ENCODE results near the gene ZNF791. TPM values are rescaled to one million over a fixed set of nuclear protein-coding genes. Genes with fewer than 3 reads are reported as not detected.
A peak's percentile ranks its signal among the peaks of the same experiment; 100 is the strongest.

Gene ZNF791
- total RNA-seq, 2 donors from 2014 or later, result 23.2 to 32.1 TPM

- H3K4me3 Mint-ChIP-seq, result peak overlapping the region; percentile 17
- peak; percentile 92 for DNase-seq
- no peak overlapping the region for H3K27ac Mint-ChIP-seq
- 92 to 96% methylated on average over 21 to 29 of the region's 29 CpGs for WGBS, 2 experiments (ENCODE audit: insufficient coverage in 1 of 2, insufficient read length in 1 of 2)
- peaks cover 30% of the 10 kb centered on the region for H3K36me3 Mint-ChIP-seq (ENCODE audit: low read depth)
- Histone ChIP-seq H3K9ac (ENCODE audit: extremely low read depth, low read length, poor library complexity, severe bottlenecking) (no peak overlapping the region), H3K4me3 (ENCODE audit: low read length) (no peak overlapping the region), H3K27me3 (ENCODE audit: control insufficient read depth, insufficient read depth, low read length, poor library complexity, severe bottlenecking) (no peaks in the 10 kb centered on the region), H3K27ac (ENCODE audit: low read depth, low read length) (no peak overlapping the region), H3K9me3 (ENCODE audit: control insufficient read depth, low read length) (no peaks in the 10 kb centered on the region), H3K4me1 (ENCODE audit: control insufficient read depth, insufficient read depth, low read length) (no peaks in the 10 kb centered on the region), H3K36me3 (ENCODE audit: control insufficient read depth, insufficient read depth, low read length) (peaks cover 33% of the 10 kb centered on the region)
- H3K27me3 Mint-ChIP-seq (ENCODE audit: insufficient read depth), result no peaks in the 10 kb centered on the region
- no peaks in the 10 kb centered on the region for H3K9me3 Mint-ChIP-seq
- TF ChIP-seq CTCF (conservative IDR thresholded peaks at IDR 0.05), result no peak
- peaks cover 17% of the 10 kb centered on the region for H3K4me1 Mint-ChIP-seq
Observed at GRCh38 chr19:12664406-12665280, 53.9 kb downstream of the ZNF791 start.

DNA sequence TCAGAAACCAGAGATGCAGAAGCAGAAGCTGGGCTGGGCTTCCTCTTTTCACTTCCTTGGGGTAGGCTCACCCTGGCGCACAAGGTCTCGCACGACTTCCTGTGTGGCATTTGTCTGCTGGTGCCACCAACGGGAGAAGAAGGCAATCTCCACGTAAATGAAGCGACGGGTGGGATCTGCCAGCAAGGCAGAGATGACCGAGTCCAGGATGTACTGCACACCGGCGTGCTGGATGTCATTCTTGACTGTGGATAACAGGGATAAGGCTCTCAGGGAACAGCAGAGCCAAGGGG, 54.5 kb downstream of the ZNF791 start:
- H3K4me1 ChIP-seq (ENCODE audit: control insufficient read depth, insufficient read depth, low read length), result no peaks in the 10 kb centered on the region
- no peak overlapping the region for H3K27ac ChIP-seq (ENCODE audit: low read depth, low read length)
- peaks cover 33% of the 10 kb centered on the region for H3K36me3 ChIP-seq (ENCODE audit: control insufficient read depth, insufficient read depth, low read length)
- no peaks in the 10 kb centered on the region for H3K9me3 ChIP-seq (ENCODE audit: control insufficient read depth, low read length)
- no peak overlapping the region for H3K4me3 ChIP-seq (ENCODE audit: low read length)
- H3K4me3 Mint-ChIP-seq, result peak overlapping the region; percentile 17
- H3K9me3 Mint-ChIP-seq, result no peaks in the 10 kb centered on the region
- no peaks in the 10 kb centered on the region for H3K27me3 ChIP-seq (ENCODE audit: control insufficient read depth, insufficient read depth, low read length, poor library complexity, severe bottlenecking)
- no peak for TF ChIP-seq CTCF (conservative IDR thresholded peaks at IDR 0.05)
- no peak overlapping the region for H3K27ac Mint-ChIP-seq
- DNase-seq, result no peak
- peaks cover 26% of the 10 kb centered on the region for H3K36me3 Mint-ChIP-seq (ENCODE audit: low read depth)
- WGBS, 2 experiments (ENCODE audit: insufficient coverage in 1 of 2, insufficient read length in 1 of 2), result 95 to 96% methylated on average over 10 of the region's 10 CpGs
- no peaks in the 10 kb centered on the region for H3K27me3 Mint-ChIP-seq (ENCODE audit: insufficient read depth)
- H3K9ac ChIP-seq (ENCODE audit: extremely low read depth, low read length, poor library complexity, severe bottlenecking), result no peak overlapping the region
- peaks cover 19% of the 10 kb centered on the region for H3K4me1 Mint-ChIP-seq

- peaks cover 22% of the 10 kb centered on the region for H3K4me1 Mint-ChIP-seq
- peak overlapping the region; percentile 71 for H3K27ac Mint-ChIP-seq
- H3K9me3 Mint-ChIP-seq, result no peaks in the 10 kb centered on the region
- WGBS, 2 experiments (ENCODE audit: insufficient coverage in 1 of 2, insufficient read length in 1 of 2), result 84% methylated on average over 11 of the region's 12 CpGs; no CpG with 5 or more reads in 1 of the 2 experiments
- Histone ChIP-seq H3K36me3 (ENCODE audit: control insufficient read depth, insufficient read depth, low read length) (peaks cover 38% of the 10 kb centered on the region), H3K9me3 (ENCODE audit: control insufficient read depth, low read length) (no peaks in the 10 kb centered on the region), H3K4me3 (ENCODE audit: low read length) (peak overlapping the region; percentile 91), H3K4me1 (ENCODE audit: control insufficient read depth, insufficient read depth, low read length) (no peaks in the 10 kb centered on the region), H3K9ac (ENCODE audit: extremely low read depth, low read length, poor library complexity, severe bottlenecking) (peak overlapping the region; percentile 76), H3K27ac (ENCODE audit: low read depth, low read length) (no peak overlapping the region), H3K27me3 (ENCODE audit: control insufficient read depth, insufficient read depth, low read length, poor library complexity, severe bottlenecking) (no peaks in the 10 kb centered on the region)
- DNase-seq, result no peak
- H3K36me3 Mint-ChIP-seq (ENCODE audit: low read depth), result peaks cover 23% of the 10 kb centered on the region
- peak overlapping the region; percentile 96 for H3K4me3 Mint-ChIP-seq
- no peak for TF ChIP-seq CTCF (conservative IDR thresholded peaks at IDR 0.05)
- no peaks in the 10 kb centered on the region for H3K27me3 Mint-ChIP-seq (ENCODE audit: insufficient read depth)
Observed at GRCh38 chr19:12665671-12666264, 55.0 kb downstream of the ZNF791 start.
